ENCODE data around the gene BMERB1.

GRCh38 chr16:15489016-15489415 is 54.6 kb downstream of the BMERB1 start:
- no peak for TF ChIP-seq POLR2AphosphoS5 (IDR thresholded peaks at IDR 0.05; ENCODE audit: low read depth, low read length)
- no peak for TF ChIP-seq TAF1 (IDR thresholded peaks at IDR 0.05; ENCODE audit: low read depth, low read length)
- no peak for TF ChIP-seq POLR2A (IDR thresholded peaks at IDR 0.05; ENCODE audit: low read depth, low read length)
- TF ChIP-seq POU2F2 (IDR thresholded peaks at IDR 0.05; ENCODE audit: low read depth, low read length), result no peak
- TF ChIP-seq SPI1 (IDR thresholded peaks at IDR 0.05; ENCODE audit: low read depth, low read length), result no peak

Data from GM12891 (cell line).